H1 (cell line): ENCODE data around the gene GTF3C2. TPM values are rescaled to one million over a fixed set of nuclear protein-coding genes. Genes with fewer than 3 reads are reported as not detected.

ENCODE experiments used
- CHD7 ChIP-seq: fragments of 300-600 bp; sonication (generic); IDR thresholded peaks from 2 replicates; pipeline ENCODE4 v1.7.1; 2012; ENCODE audit warnings: low read length, moderate library complexity, mild to moderate bottlenecking, inconsistent platforms; ENCODE audit not compliant: insufficient replicate concordance
- CTBP2 ChIP-seq: IDR thresholded peaks from 2 replicates; pipeline ENCODE4 v1.7.0; 2011; ENCODE audit warnings: borderline replicate concordance, mild to moderate bottlenecking, moderate library complexity, mixed read lengths, low read length; ENCODE audit not compliant: insufficient read depth, insufficient read length
- TBP ChIP-seq: IDR thresholded peaks from 2 replicates; pipeline ENCODE4 v1.6.1; 2011; ENCODE audit warnings: low read depth, low read length, improper control_type of control experiment
- polyA plus RNA-seq, 7 experiments: library from polyadenylated mRNA; depleted of rRNA in 3 of 7; stranded (reverse) in 5 of 7; unstranded in 2 of 7; fragments of >200 nt in 5 of 7; fragments of 200-250 nt in 2 of 7; gene quantifications; 1 replicate in 5 of 7; 2 replicates in 1 of 7; 4 replicates in 1 of 7; pipeline versions ENCODE4 v1.2.1 to v1.2.3, GENCODE V29; 2011 to 2013; ENCODE audit warnings: missing spikeins in 2 of 7, mixed read lengths in 2 of 7
- total RNA-seq: library from RNA; stranded (reverse); fragmentation: NEBNext Ultra II Directional; extraction: Animal tissue kit (Norgen Biotek cat#: 25700); gene quantifications from 2 replicates; pipeline ENCODE4 v1.2.1, GENCODE V29; 2021
- TF ChIP-seq, protein P1 (sequence below): IDR thresholded peaks from 2 replicates; pipeline ENCODE4 v1.6.1; 2011; ENCODE audit warnings: low read depth, mild to moderate bottlenecking, low read length; ENCODE audit not compliant: insufficient read depth

Gene GTF3C2
- total and polyA plus RNA-seq, 2 of the 8 experiments (the other 6 are each of a cell fraction or from before 2014, with no cell fraction given), result 118 to 127 TPM

- TF ChIP-seq CHD7 (no peak), CTBP2 (no peak), TBP (no peak)
- TF ChIP-seq, protein P1, sequence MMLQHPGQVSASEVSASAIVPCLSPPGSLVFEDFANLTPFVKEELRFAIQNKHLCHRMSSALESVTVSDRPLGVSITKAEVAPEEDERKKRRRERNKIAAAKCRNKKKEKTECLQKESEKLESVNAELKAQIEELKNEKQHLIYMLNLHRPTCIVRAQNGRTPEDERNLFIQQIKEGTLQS, result no peak
Measured at GRCh38 chr2:27390822-27391679, 34.5 kb upstream of the GTF3C2 start (continued).
